CD14-positive monocyte (primary cell): ENCODE data around the gene SYNE2. TPM values are rescaled to one million over a fixed set of nuclear protein-coding genes. Genes with fewer than 3 reads are reported as not detected.

Experiments
- DNase-seq, 3 donors: peaks; one replicate each; pipeline ENCODE4 v3.0.0-alpha.2; 2011 to 2022
- H2AFZ ChIP-seq: 2 replicates; pipeline ENCODE4 v1.6.0; 2012; ENCODE audit warnings: mild to moderate bottlenecking, low read depth, low read length, inconsistent platforms; ENCODE audit not compliant: insufficient read depth, poor library complexity, severe bottlenecking
- H3K27ac ChIP-seq, 2 donors: 1 replicate in 1 of 2; 2 replicates in 1 of 2; pipeline ENCODE4 v1.5.1; 2012 to 2013; ENCODE audit warnings: low read length in 2 of 2, control low read depth in 1 of 2, inconsistent platforms in 1 of 2, low read depth in 1 of 2, mild to moderate bottlenecking in 1 of 2
- H3K27me3 ChIP-seq, 2 donors: one replicate each; pipeline versions ENCODE4 v1.6.0 to v1.6.1; 2011 to 2013; ENCODE audit warnings: low read length in 2 of 2; ENCODE audit not compliant: control insufficient read depth in 2 of 2, insufficient read depth in 2 of 2
- H3K36me3 ChIP-seq, 2 donors: replicated peaks in 1 of 2; 1 replicate in 1 of 2; 2 replicates in 1 of 2; pipeline versions ENCODE4 v1.5.1 to v1.6.1; 2012 to 2013; ENCODE audit warnings: low read length in 2 of 2, control low read depth in 1 of 2, inconsistent platforms in 1 of 2, mild to moderate bottlenecking in 1 of 2; ENCODE audit not compliant: insufficient read depth in 2 of 2, control insufficient read depth in 1 of 2
- H3K4me1 ChIP-seq, 2 donors: 1 replicate in 1 of 2; 2 replicates in 1 of 2; pipeline versions ENCODE4 v1.5.1 to v1.6.1; 2012 to 2013; ENCODE audit warnings: low read length in 2 of 2, control low read depth in 1 of 2, inconsistent platforms in 1 of 2, mild to moderate bottlenecking in 1 of 2, moderate library complexity in 1 of 2; ENCODE audit not compliant: insufficient read depth in 2 of 2, control insufficient read depth in 1 of 2
- H3K4me2 ChIP-seq: replicated peaks from 2 replicates; pipeline ENCODE3; 2012; ENCODE audit warnings: low read length, moderate library complexity, mild to moderate bottlenecking; ENCODE audit not compliant: poor library complexity, severe bottlenecking; ENCODE audit errors: extremely low read depth
- H3K4me3 ChIP-seq, 3 experiments: fragments of 200-600 bp in 1 of 3; sonication (generic) in 1 of 3; replicated peaks in 1 of 3; 1 replicate in 2 of 3; 2 replicates in 1 of 3; pipeline ENCODE4 v1.5.1; 2011 to 2013; ENCODE audit warnings: low read length in 3 of 3, mild to moderate bottlenecking in 3 of 3, control low read depth in 2 of 3, low read depth in 2 of 3, inconsistent platforms in 1 of 3, moderate library complexity in 1 of 3
- H3K79me2 ChIP-seq: 2 replicates; pipeline ENCODE4 v1.6.0; 2012; ENCODE audit warnings: mild to moderate bottlenecking, control low read depth, inconsistent platforms, low read length, moderate library complexity; ENCODE audit not compliant: insufficient read depth
- H3K9ac ChIP-seq: 2 replicates; pipeline ENCODE4 v1.6.0; 2017; ENCODE audit warnings: low read length, mild to moderate bottlenecking; ENCODE audit not compliant: insufficient read depth, poor library complexity, severe bottlenecking
- H3K9me3 ChIP-seq, 2 donors: replicated peaks in 1 of 2; 1 replicate in 1 of 2; 2 replicates in 1 of 2; pipeline versions ENCODE4 v1.5.1 to v1.6.1; 2012 to 2013; ENCODE audit warnings: low read length in 2 of 2, control low read depth in 1 of 2; ENCODE audit not compliant: control insufficient read depth in 1 of 2, insufficient read depth in 1 of 2
- H4K20me1 ChIP-seq: 2 replicates; pipeline ENCODE4 v1.6.0; 2012; ENCODE audit warnings: mild to moderate bottlenecking, low read length, control low read depth, moderate library complexity; ENCODE audit not compliant: insufficient read depth
- H3K27ac Mint-ChIP-seq, 7 donors: one replicate each; pipeline ENCODE4 v1.8.0; 2020; ENCODE audit warnings: mild to moderate bottlenecking in 7 of 7, mixed read lengths in 7 of 7, moderate library complexity in 6 of 7, inconsistent platforms in 2 of 7
- H3K27me3 Mint-ChIP-seq, 3 donors: one replicate each; pipeline ENCODE4 v1.8.0; 2021 to 2022; ENCODE audit warnings: low read depth in 3 of 3, mild to moderate bottlenecking in 3 of 3, mixed read lengths in 3 of 3, moderate library complexity in 3 of 3, inconsistent platforms in 1 of 3
- H3K36me3 Mint-ChIP-seq, 2 donors: one replicate each; pipeline ENCODE4 v1.8.0; 2020; ENCODE audit warnings: mixed read lengths in 2 of 2, inconsistent platforms in 1 of 2, mild to moderate bottlenecking in 1 of 2
- H3K4me1 Mint-ChIP-seq: one replicate; pipeline ENCODE4 v1.8.0; 2020; ENCODE audit warnings: mild to moderate bottlenecking, mixed read lengths
- H3K4me3 Mint-ChIP-seq, 2 donors: one replicate each; pipeline ENCODE4 v1.8.0; 2020; ENCODE audit warnings: mild to moderate bottlenecking in 2 of 2, mixed read lengths in 2 of 2, moderate library complexity in 1 of 2
- H3K9me3 Mint-ChIP-seq, 7 donors: one replicate each; pipeline ENCODE4 v1.8.0; 2020 to 2022; ENCODE audit warnings: mixed read lengths in 7 of 7, mild to moderate bottlenecking in 6 of 7, moderate library complexity in 6 of 7, inconsistent platforms in 2 of 7
- WGBS: methylation state at CpG from one replicate; pipeline ENCODE4 v1.1.5; 2013; ENCODE audit warnings: missing lambda C conversion rate; ENCODE audit not compliant: insufficient coverage; 5-methylcytosine and 5-hydroxymethylcytosine counted together
- intact Hi-C, 2 donors: fragments of 100-400 bp; cut with micrococcal nuclease; formaldehyde crosslinking; loops; one replicate each; pipeline versions ENCODE4 v1.15.0 to v1.15.1; 2023
- polyA plus RNA-seq, 3 donors: library from polyadenylated mRNA; depleted of rRNA in 1 of 3; unstranded in 2 of 3; stranded (reverse) in 1 of 3; fragments of 300-500 nt in 2 of 3; fragments of >200 nt in 1 of 3; fragmentation: Illumina TruSeq in 2 of 3; gene quantifications; 1 replicate in 2 of 3; 2 replicates in 1 of 3; pipeline ENCODE4 v1.2.3, GENCODE V29; 2012 to 2021
- TF ChIP-seq, protein P1 (sequence below): fragments of 200-600 bp; IDR thresholded peaks from one replicate; pipeline ENCODE4 v1.8.0; 2022; ENCODE audit warnings: antibody characterized with exemption, mild to moderate bottlenecking

Gene SYNE2
- polyA plus RNA-seq, 3 donors = 0.06 to 0.46 (median 0.44) TPM

DNA sequence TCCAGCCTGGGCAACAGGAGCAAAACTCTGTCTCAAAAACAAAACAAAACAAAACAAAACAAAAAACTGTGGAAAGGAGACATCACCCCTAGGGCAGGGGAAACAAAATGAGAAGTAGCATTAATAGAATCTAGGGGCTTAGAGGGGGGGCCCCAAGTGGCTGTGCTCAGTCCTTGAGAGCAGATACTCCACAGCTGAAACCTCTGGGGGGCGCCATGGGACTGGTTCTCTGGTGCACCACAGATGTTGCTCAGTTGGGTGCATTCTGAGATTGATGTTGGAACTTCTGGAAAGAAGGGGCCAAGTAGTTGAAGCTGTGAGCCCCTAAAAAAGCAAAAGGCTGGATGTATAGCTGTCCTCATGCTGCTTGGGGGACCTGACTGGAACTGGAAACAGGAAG lies 11.8 kb upstream of the SYNE2 start:
- Mint-ChIP-seq H3K9me3 (peaks cover 10 to 24% (median 22%) of the 10 kb centered on the region in 7 donors), H3K27ac (peak overlapping the region in 1 of 7 donors; percentile 31), H3K4me1 (no peaks in the 10 kb centered on the region), H3K36me3 (no peaks in the 10 kb centered on the region), H3K27me3 (peaks cover 6 to 11% (median 9%) of the 10 kb centered on the region in 3 donors), H3K4me3 (no peak overlapping the region)
- Histone ChIP-seq H3K36me3 (no peaks in the 10 kb centered on the region), H3K4me1 (no peaks in the 10 kb centered on the region), H4K20me1 (no peaks in the 10 kb centered on the region), H3K27me3 (no peaks in the 10 kb centered on the region), H2AFZ (no peak overlapping the region), H3K4me3 (no peak overlapping the region), H3K27ac (no peak overlapping the region), H3K79me2 (no peaks in the 10 kb centered on the region), H3K9ac (no peak overlapping the region), H3K4me2 (no peak overlapping the region), H3K9me3 (peaks cover 9 to 19% of the 10 kb centered on the region in 2 donors)
- no peak for DNase-seq
- intact Hi-C loops = no loop called here
- WGBS = 67% methylated on average over 1 of the region's 1 CpG
- TF ChIP-seq, protein P1, sequence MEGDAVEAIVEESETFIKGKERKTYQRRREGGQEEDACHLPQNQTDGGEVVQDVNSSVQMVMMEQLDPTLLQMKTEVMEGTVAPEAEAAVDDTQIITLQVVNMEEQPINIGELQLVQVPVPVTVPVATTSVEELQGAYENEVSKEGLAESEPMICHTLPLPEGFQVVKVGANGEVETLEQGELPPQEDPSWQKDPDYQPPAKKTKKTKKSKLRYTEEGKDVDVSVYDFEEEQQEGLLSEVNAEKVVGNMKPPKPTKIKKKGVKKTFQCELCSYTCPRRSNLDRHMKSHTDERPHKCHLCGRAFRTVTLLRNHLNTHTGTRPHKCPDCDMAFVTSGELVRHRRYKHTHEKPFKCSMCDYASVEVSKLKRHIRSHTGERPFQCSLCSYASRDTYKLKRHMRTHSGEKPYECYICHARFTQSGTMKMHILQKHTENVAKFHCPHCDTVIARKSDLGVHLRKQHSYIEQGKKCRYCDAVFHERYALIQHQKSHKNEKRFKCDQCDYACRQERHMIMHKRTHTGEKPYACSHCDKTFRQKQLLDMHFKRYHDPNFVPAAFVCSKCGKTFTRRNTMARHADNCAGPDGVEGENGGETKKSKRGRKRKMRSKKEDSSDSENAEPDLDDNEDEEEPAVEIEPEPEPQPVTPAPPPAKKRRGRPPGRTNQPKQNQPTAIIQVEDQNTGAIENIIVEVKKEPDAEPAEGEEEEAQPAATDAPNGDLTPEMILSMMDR = no peak

DNA sequence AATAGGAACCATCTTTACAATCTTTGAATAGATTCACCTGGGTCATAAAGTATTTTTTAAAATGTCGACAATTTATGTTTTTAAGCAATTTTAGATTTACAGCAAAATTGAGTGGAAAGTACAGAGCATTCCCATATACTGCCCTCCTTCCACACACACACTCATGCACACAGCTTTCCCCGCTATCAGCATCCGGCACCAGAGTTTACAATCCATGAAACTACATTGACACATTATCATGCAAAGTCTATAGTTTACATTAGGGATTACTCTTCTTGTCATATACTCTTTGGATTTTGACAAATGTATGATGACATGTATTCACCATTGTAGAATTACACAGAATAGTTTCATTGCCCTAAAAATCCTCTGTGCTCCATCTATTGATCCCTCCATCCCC lies 9.0 kb upstream of the SYNE2 start:
- intact Hi-C loops = no loop called here
- H3K27me3 ChIP-seq = peaks cover 0 to 3% of the 10 kb centered on the region in 2 donors
- WGBS = no CpG with 5 or more reads among the region's 3 CpGs
- no peaks in the 10 kb centered on the region for H3K36me3 Mint-ChIP-seq
- H2AFZ ChIP-seq = no peak overlapping the region
- no peaks in the 10 kb centered on the region for H3K4me1 ChIP-seq
- H3K4me1 Mint-ChIP-seq = no peaks in the 10 kb centered on the region
- no peak overlapping the region for H3K4me3 Mint-ChIP-seq
- DNase-seq = no peak
- H3K79me2 ChIP-seq = no peaks in the 10 kb centered on the region
- no peak overlapping the region for H3K27ac Mint-ChIP-seq
- H3K4me3 ChIP-seq = no peak overlapping the region
- TF ChIP-seq, protein P1 = no peak
- H3K27ac ChIP-seq = no peak overlapping the region
- H3K27me3 Mint-ChIP-seq = peaks cover 10 to 19% (median 15%) of the 10 kb centered on the region in 3 donors
- peaks cover 9 to 19% of the 10 kb centered on the region in 2 donors for H3K9me3 ChIP-seq
- H3K9ac ChIP-seq = no peak overlapping the region
- H3K9me3 Mint-ChIP-seq = peaks cover 10 to 24% (median 22%) of the 10 kb centered on the region in 7 donors
- H4K20me1 ChIP-seq = no peaks in the 10 kb centered on the region
- H3K36me3 ChIP-seq = no peaks in the 10 kb centered on the region
- H3K4me2 ChIP-seq = no peak overlapping the region
